H9 (cell line): Measurements from ENCODE around the gene CYP2S1. TPM values are rescaled to one million over a fixed set of nuclear protein-coding genes. Genes with fewer than 3 reads are reported as not detected.

Source experiments
- DNase-seq: peaks from one replicate; pipeline ENCODE4 v3.0.0-alpha.2; 2017
- H2AFZ ChIP-seq: one replicate; pipeline ENCODE4 v1.6.1; 2013; ENCODE audit warnings: mild to moderate bottlenecking, low read length, control low read depth, moderate library complexity
- H2AK5ac ChIP-seq: 2 replicates; pipeline ENCODE4 v1.6.1; 2013; ENCODE audit warnings: low read length, control low read depth, mixed read lengths; ENCODE audit not compliant: insufficient read length
- H2BK120ac ChIP-seq: one replicate; pipeline ENCODE4 v1.6.1; 2013; ENCODE audit warnings: low read depth, mild to moderate bottlenecking, low read length, control low read depth, inconsistent platforms; ENCODE audit not compliant: poor library complexity, severe bottlenecking
- H2BK12ac ChIP-seq: 2 replicates; pipeline ENCODE4 v1.6.1; 2013; ENCODE audit warnings: low read length, control low read depth, mixed read lengths, low read depth; ENCODE audit not compliant: insufficient read length
- H2BK15ac ChIP-seq: 2 replicates; pipeline ENCODE4 v1.6.1; 2013; ENCODE audit warnings: low read depth, low read length, control low read depth
- H2BK20ac ChIP-seq: one replicate; pipeline ENCODE4 v1.6.1; 2013; ENCODE audit warnings: low read depth, mild to moderate bottlenecking, low read length, control low read depth, inconsistent platforms; ENCODE audit not compliant: poor library complexity, severe bottlenecking
- H2BK5ac ChIP-seq: 2 replicates; pipeline ENCODE4 v1.6.1; 2013; ENCODE audit warnings: low read length, control low read depth, mixed read lengths; ENCODE audit not compliant: insufficient read length
- H3K14ac ChIP-seq: 2 replicates; pipeline ENCODE4 v1.6.1; 2013; ENCODE audit warnings: low read length, control low read depth; ENCODE audit not compliant: insufficient read depth
- H3K18ac ChIP-seq: 2 replicates; pipeline ENCODE4 v1.6.1; 2013; ENCODE audit warnings: low read depth, mild to moderate bottlenecking, mixed read lengths, low read length, control low read depth; ENCODE audit not compliant: insufficient read length
- H3K23ac ChIP-seq: 2 replicates; pipeline ENCODE4 v1.6.1; 2013; ENCODE audit warnings: low read length, control low read depth, mixed read lengths, low read depth; ENCODE audit not compliant: insufficient read length
- H3K23me2 ChIP-seq: 2 replicates; pipeline ENCODE4 v1.6.1; 2013; ENCODE audit warnings: low read depth, mild to moderate bottlenecking, mixed read lengths, low read length, control low read depth; ENCODE audit not compliant: insufficient read length, poor library complexity, severe bottlenecking
- H3K27ac ChIP-seq: 2 replicates; pipeline ENCODE4 v1.5.1; 2013; ENCODE audit warnings: low read length, control low read depth, mixed read lengths, low read depth; ENCODE audit not compliant: insufficient read length
- H3K27me3 ChIP-seq: 2 replicates; pipeline ENCODE4 v1.6.1; 2013; ENCODE audit warnings: low read length, control low read depth, inconsistent platforms; ENCODE audit not compliant: insufficient read depth
- H3K4ac ChIP-seq: 2 replicates; pipeline ENCODE4 v1.6.1; 2013; ENCODE audit warnings: low read depth, mild to moderate bottlenecking, control low read depth, inconsistent platforms, low read length, moderate library complexity
- H3K4me1 ChIP-seq: 2 replicates; pipeline ENCODE4 v1.6.1; 2013; ENCODE audit warnings: low read length, control low read depth, inconsistent platforms; ENCODE audit not compliant: insufficient read depth
- H3K4me2 ChIP-seq: 2 replicates; pipeline ENCODE4 v1.6.1; 2013; ENCODE audit warnings: low read length, control low read depth, mixed read lengths; ENCODE audit not compliant: insufficient read length, insufficient read depth
- H3K56ac ChIP-seq: 2 replicates; pipeline ENCODE4 v1.6.1; 2013; ENCODE audit warnings: low read depth, mild to moderate bottlenecking, mixed read lengths, low read length, control low read depth; ENCODE audit not compliant: insufficient read length
- H3K79me1 ChIP-seq: 2 replicates; pipeline ENCODE4 v1.6.1; 2013; ENCODE audit warnings: low read depth, mild to moderate bottlenecking, moderate library complexity, low read length, control low read depth, inconsistent platforms; ENCODE audit not compliant: insufficient read depth, poor library complexity, severe bottlenecking
- H3K79me2 ChIP-seq: 2 replicates; pipeline ENCODE4 v1.6.1; 2013; ENCODE audit warnings: low read length, control low read depth, inconsistent platforms; ENCODE audit not compliant: insufficient read depth
- H3K9ac ChIP-seq: 2 replicates; pipeline ENCODE4 v1.6.1; 2013; ENCODE audit warnings: low read length, control low read depth, mixed read lengths; ENCODE audit not compliant: insufficient read length; ENCODE audit errors: extremely low read depth
- H3K9me3 ChIP-seq: one replicate; pipeline ENCODE4 v1.6.1; 2013; ENCODE audit warnings: low read depth, low read length, inconsistent platforms; ENCODE audit not compliant: control insufficient read depth
- H3T11ph ChIP-seq: one replicate; pipeline ENCODE4 v1.6.1; 2013; ENCODE audit warnings: mild to moderate bottlenecking, low read length, control low read depth, inconsistent platforms
- H4K20me1 ChIP-seq: one replicate; pipeline ENCODE4 v1.6.1; 2013; ENCODE audit not compliant: control insufficient read depth, insufficient read length, insufficient read depth
- H4K5ac ChIP-seq: 2 replicates; pipeline ENCODE4 v1.6.1; 2013; ENCODE audit warnings: low read depth, mild to moderate bottlenecking, mixed read lengths, low read length, control low read depth; ENCODE audit not compliant: insufficient read length
- H4K8ac ChIP-seq: replicated peaks from 2 replicates; pipeline ENCODE4 v1.6.1; 2013; ENCODE audit warnings: low read length, control low read depth, mixed read lengths, low read depth; ENCODE audit not compliant: insufficient read length
- H4K91ac ChIP-seq: 2 replicates; pipeline ENCODE4 v1.6.1; 2013; ENCODE audit warnings: low read depth, mild to moderate bottlenecking, moderate library complexity, mixed read lengths, low read length, control low read depth; ENCODE audit not compliant: insufficient read length
- H3K27ac Mint-ChIP-seq, 3 experiments: 2 replicates in 2 of 3; 3 replicates in 1 of 3; pipeline ENCODE4 v1.8.0; 2020 to 2021; ENCODE audit warnings: mixed read lengths in 3 of 3, mild to moderate bottlenecking in 1 of 3, moderate library complexity in 1 of 3
- H3K27me3 Mint-ChIP-seq: 2 replicates; pipeline ENCODE4 v1.8.0; 2021; ENCODE audit warnings: low read depth, mild to moderate bottlenecking, moderate library complexity, mixed read lengths
- H3K36me3 Mint-ChIP-seq, 3 experiments: 2 replicates in 2 of 3; 3 replicates in 1 of 3; pipeline ENCODE4 v1.8.0; 2020 to 2021; ENCODE audit warnings: low read depth in 3 of 3, mixed read lengths in 3 of 3; ENCODE audit not compliant: insufficient read depth in 1 of 3
- H3K4me1 Mint-ChIP-seq, 2 experiments: 2 replicates each; pipeline ENCODE4 v1.8.0; 2020; ENCODE audit warnings: mixed read lengths in 2 of 2
- H3K4me3 Mint-ChIP-seq, 2 experiments: 2 replicates in 1 of 2; 3 replicates in 1 of 2; pipeline ENCODE4 v1.8.0; 2020 to 2021; ENCODE audit warnings: mild to moderate bottlenecking in 2 of 2, mixed read lengths in 2 of 2, moderate library complexity in 1 of 2
- H3K9me3 Mint-ChIP-seq, 2 experiments: 2 replicates in 1 of 2; 3 replicates in 1 of 2; pipeline ENCODE4 v1.8.0; 2020; ENCODE audit warnings: mild to moderate bottlenecking in 2 of 2, mixed read lengths in 2 of 2, moderate library complexity in 1 of 2
- WGBS: extraction: QIAGEN DNeasy Blood & Tissue Kit; methylation state at CpG from one replicate; pipeline ENCODE4 v1.1.7; 2013; ENCODE audit warnings: missing lambda C conversion rate, low lambda C conversion rate, mixed read lengths; ENCODE audit not compliant: insufficient read length; ENCODE audit errors: extremely low coverage; 5-methylcytosine and 5-hydroxymethylcytosine counted together
- total RNA-seq: library from RNA; stranded (reverse); gene quantifications from 2 replicates; pipeline ENCODE4 v1.2.1, GENCODE V29; 2021
- TF ChIP-seq, protein P1 (sequence below): fragments of 200-600 bp; sonication (generic); conservative IDR thresholded peaks from 3 replicates; pipeline ENCODE4 v1.8.0; 2021; ENCODE audit warnings: antibody characterized with exemption, mild to moderate bottlenecking

The CYP2S1 gene
- total RNA-seq, 1 experiment from 2014 or later: 159 TPM

GRCh38 chr19:41238244-41238643 is 45.2 kb downstream of the CYP2S1 start:
- no peak overlapping the region for H3K4ac ChIP-seq

More at GRCh38 chr19:41238244-41238643, 45.2 kb downstream of the CYP2S1 start:
- Histone ChIP-seq H2BK12ac (no peak overlapping the region), H3K9me3 (no peaks in the 10 kb centered on the region), H3K9ac (no peak overlapping the region), H4K8ac (no peak overlapping the region), H3K18ac (no peak overlapping the region), H3K56ac (no peak overlapping the region), H3K4me1 (no peaks in the 10 kb centered on the region), H2BK20ac (no peak overlapping the region), H3K23me2 (no peaks in the 10 kb centered on the region), H3K27ac (no peak overlapping the region), H2BK15ac (no peak overlapping the region), H3T11ph (no peak overlapping the region), H3K23ac (no peak overlapping the region), H2BK5ac (no peak overlapping the region), H4K5ac (no peak overlapping the region), H3K14ac (no peak overlapping the region), H2AFZ (no peak overlapping the region), H3K79me1 (no peaks in the 10 kb centered on the region), H2BK120ac (no peak overlapping the region), H4K20me1 (no peaks in the 10 kb centered on the region), H4K91ac (no peak overlapping the region), H3K79me2 (no peaks in the 10 kb centered on the region; the same call in 1 of the 2 replicates), H3K27me3 (0 out of 2 replicates have a peak, but pooled peaks cover 3% of the 10 kb centered on the region), H3K4me2 (no peak overlapping the region), H2AK5ac (no peak overlapping the region)
- Mint-ChIP-seq H3K4me1 (no peaks in the 10 kb centered on the region), H3K27ac (peak overlapping the region in 1 of 3 experiments; percentile 84; a peak in 1 of 7 replicates), H3K36me3 (peaks cover 0 to 16% (median 0%) of the 10 kb centered on the region in 3 experiments; a peak in 5 of 7 replicates), H3K27me3 (no peaks in the 10 kb centered on the region), H3K4me3 (no peak overlapping the region), H3K9me3 (no peaks in the 10 kb centered on the region)
- TF ChIP-seq, protein P1, sequence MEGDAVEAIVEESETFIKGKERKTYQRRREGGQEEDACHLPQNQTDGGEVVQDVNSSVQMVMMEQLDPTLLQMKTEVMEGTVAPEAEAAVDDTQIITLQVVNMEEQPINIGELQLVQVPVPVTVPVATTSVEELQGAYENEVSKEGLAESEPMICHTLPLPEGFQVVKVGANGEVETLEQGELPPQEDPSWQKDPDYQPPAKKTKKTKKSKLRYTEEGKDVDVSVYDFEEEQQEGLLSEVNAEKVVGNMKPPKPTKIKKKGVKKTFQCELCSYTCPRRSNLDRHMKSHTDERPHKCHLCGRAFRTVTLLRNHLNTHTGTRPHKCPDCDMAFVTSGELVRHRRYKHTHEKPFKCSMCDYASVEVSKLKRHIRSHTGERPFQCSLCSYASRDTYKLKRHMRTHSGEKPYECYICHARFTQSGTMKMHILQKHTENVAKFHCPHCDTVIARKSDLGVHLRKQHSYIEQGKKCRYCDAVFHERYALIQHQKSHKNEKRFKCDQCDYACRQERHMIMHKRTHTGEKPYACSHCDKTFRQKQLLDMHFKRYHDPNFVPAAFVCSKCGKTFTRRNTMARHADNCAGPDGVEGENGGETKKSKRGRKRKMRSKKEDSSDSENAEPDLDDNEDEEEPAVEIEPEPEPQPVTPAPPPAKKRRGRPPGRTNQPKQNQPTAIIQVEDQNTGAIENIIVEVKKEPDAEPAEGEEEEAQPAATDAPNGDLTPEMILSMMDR: no peak
- no peak for DNase-seq
- no CpG with 5 or more reads among the region's 10 CpGs for WGBS
